Suprapubic skin (tissue), 4 donors: ENCODE data around the gene METTL9.

ENCODE experiments used
- POLR2A ChIP-seq, 2 donors: fragments of 450-650 bp; IDR thresholded peaks; one replicate each; pipeline ENCODE4 v1.6.1; 2017; ENCODE audit warnings: antibody characterized with exemption in 2 of 2, mild to moderate bottlenecking in 2 of 2, moderate library complexity in 2 of 2
- POLR2AphosphoS5 ChIP-seq, 3 donors: sonication (generic); formaldehyde crosslinking; IDR thresholded peaks; one replicate each; pipeline ENCODE4 v1.6.1; 2017; ENCODE audit warnings: antibody characterized with exemption in 3 of 3
- TF ChIP-seq, protein P1 (sequence below), 2 donors: fragments of 200-600 bp in 1 of 2; fragments of 450-650 bp in 1 of 2; sonication (generic) in 1 of 2; IDR thresholded peaks; one replicate each; pipeline ENCODE4 v1.5.1; 2016 to 2019; ENCODE audit warnings: antibody characterized with exemption in 2 of 2, mild to moderate bottlenecking in 1 of 2, moderate library complexity in 1 of 2

DNA sequence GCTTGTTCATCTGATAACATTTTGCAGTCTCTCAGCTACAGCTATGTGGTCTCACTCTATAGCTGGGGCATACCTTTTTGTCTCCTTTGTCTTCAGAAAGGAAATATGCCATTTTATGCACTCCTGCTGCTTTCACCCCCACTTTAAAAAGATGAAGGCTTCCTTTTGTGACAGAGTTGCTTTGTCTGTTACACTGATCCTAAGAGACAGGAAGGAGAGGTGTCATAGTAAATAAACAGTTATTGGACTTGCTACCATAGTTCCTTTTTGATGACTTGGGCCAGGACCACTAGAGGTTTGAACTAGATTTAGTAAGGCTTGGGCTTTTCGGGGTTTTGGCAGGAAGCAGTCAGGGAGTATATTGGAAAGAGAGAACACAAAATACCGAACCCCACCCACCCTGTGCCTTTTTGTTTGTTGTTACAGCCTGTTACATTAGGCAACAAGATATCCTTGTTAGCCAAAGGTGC, 1.8 kb upstream of the METTL9 start:
- TF ChIP-seq, protein P1, sequence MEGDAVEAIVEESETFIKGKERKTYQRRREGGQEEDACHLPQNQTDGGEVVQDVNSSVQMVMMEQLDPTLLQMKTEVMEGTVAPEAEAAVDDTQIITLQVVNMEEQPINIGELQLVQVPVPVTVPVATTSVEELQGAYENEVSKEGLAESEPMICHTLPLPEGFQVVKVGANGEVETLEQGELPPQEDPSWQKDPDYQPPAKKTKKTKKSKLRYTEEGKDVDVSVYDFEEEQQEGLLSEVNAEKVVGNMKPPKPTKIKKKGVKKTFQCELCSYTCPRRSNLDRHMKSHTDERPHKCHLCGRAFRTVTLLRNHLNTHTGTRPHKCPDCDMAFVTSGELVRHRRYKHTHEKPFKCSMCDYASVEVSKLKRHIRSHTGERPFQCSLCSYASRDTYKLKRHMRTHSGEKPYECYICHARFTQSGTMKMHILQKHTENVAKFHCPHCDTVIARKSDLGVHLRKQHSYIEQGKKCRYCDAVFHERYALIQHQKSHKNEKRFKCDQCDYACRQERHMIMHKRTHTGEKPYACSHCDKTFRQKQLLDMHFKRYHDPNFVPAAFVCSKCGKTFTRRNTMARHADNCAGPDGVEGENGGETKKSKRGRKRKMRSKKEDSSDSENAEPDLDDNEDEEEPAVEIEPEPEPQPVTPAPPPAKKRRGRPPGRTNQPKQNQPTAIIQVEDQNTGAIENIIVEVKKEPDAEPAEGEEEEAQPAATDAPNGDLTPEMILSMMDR (IDR thresholded peaks at IDR 0.05): no peak
- no peak for TF ChIP-seq POLR2AphosphoS5 (IDR thresholded peaks at IDR 0.05)
- no peak for TF ChIP-seq POLR2A (IDR thresholded peaks at IDR 0.05)
